Islet precursor cell (in vitro differentiated cells): ENCODE measurements around the gene SLC16A3.

Source experiments
- DNase-seq: peaks from one replicate; pipeline ENCODE4 v3.0.0-alpha.2; 2018

The SLC16A3 gene

GRCh38 chr17:82237083-82237745, 8.4 kb downstream of the SLC16A3 start:
- DNase-seq, result no peak

GRCh38 chr17:82237746-82238471, 9.1 kb downstream of the SLC16A3 start:
- no peak for DNase-seq

- no peak for DNase-seq
Measured at GRCh38 chr17:82238472-82239201, 9.8 kb downstream of the SLC16A3 start.

- DNase-seq, result no peak
Measured at GRCh38 chr17:82239401-82239925, 10.6 kb downstream of the SLC16A3 start.

- DNase-seq, result no peak
Measured at GRCh38 chr17:82239926-82240505, 11.2 kb downstream of the SLC16A3 start.

GRCh38 chr17:82240506-82241182, 11.8 kb downstream of the SLC16A3 start:
- DNase-seq, result peak; percentile 64

GRCh38 chr17:82241183-82241925, 12.5 kb downstream of the SLC16A3 start:
- DNase-seq, result peak; percentile 67

GRCh38 chr17:82241926-82242697, 13.3 kb downstream of the SLC16A3 start:
- peak; percentile 79 for DNase-seq

GRCh38 chr17:82242698-82242976, 13.8 kb downstream of the SLC16A3 start:
- DNase-seq, result no peak

GRCh38 chr17:82242977-82243647, 14.3 kb downstream of the SLC16A3 start:
- DNase-seq, result no peak

- no peak for DNase-seq
Measured at GRCh38 chr17:82243648-82244412, 15.0 kb downstream of the SLC16A3 start.

GRCh38 chr17:82244413-82245133, 15.7 kb downstream of the SLC16A3 start:
- DNase-seq, result peak; percentile 67

GRCh38 chr17:82245134-82246039, 16.5 kb downstream of the SLC16A3 start:
- no peak for DNase-seq

- no peak for DNase-seq
Measured at GRCh38 chr17:82246040-82246364, 17.2 kb downstream of the SLC16A3 start.

- peak; percentile 82 for DNase-seq
Measured at GRCh38 chr17:82246365-82247181, 17.7 kb downstream of the SLC16A3 start.

- no peak for DNase-seq
Measured at GRCh38 chr17:82247182-82247823, 18.5 kb downstream of the SLC16A3 start.
